ENCODE data around the gene LCE2B.

The LCE2B gene

GRCh38 chr1:152718238-152718637 lies 32.3 kb downstream of the LCE2B start:
- Histone ChIP-seq H3K14ac (ENCODE audit: low read length in 2 of 2) (no peak overlapping the region), H4K91ac (ENCODE audit: low read length) (no peak overlapping the region), H3K9ac (ENCODE audit: low read length) (no peak overlapping the region), H3K4me1 (ENCODE audit: control insufficient read depth, insufficient read depth, low read depth, low read length) (no peaks in the 10 kb centered on the region), H2AFZ (ENCODE audit: low read depth, low read length) (no peak overlapping the region), H2BK12ac (ENCODE audit: low read length in 2 of 2) (no peak overlapping the region), H3K9me3 (ENCODE audit: control insufficient read depth, low read length) (peaks cover 8% of the 10 kb centered on the region), H3K79me1 (replicated peaks; ENCODE audit: low read length, poor library complexity, severe bottlenecking) (no peaks in the 10 kb centered on the region), H2BK15ac (ENCODE audit: low read depth, poor library complexity, severe bottlenecking) (no peak overlapping the region), H3K27ac (ENCODE audit: low read length, poor library complexity, severe bottlenecking) (no peak overlapping the region), H3K23ac (ENCODE audit: low read length in 2 of 2) (no peak overlapping the region), H3K36me3 (ENCODE audit: control insufficient read depth in 1 of 2, insufficient read depth in 2 of 2, low read depth in 1 of 2, low read length in 2 of 2) (no peaks in the 10 kb centered on the region), H3K27me3 (ENCODE audit: control insufficient read depth in 1 of 2, insufficient read depth in 1 of 2, low read length in 2 of 2) (peaks cover 0 to 15% of the 10 kb centered on the region in 2 experiments), H3K4me3 (ENCODE audit: insufficient read depth in 1 of 2, low read depth in 1 of 2, low read length in 2 of 2) (no peak overlapping the region), H2AK5ac (ENCODE audit: low read length, severe bottlenecking) (no peak overlapping the region), H3K4ac (ENCODE audit: low read depth in 1 of 2, low read length in 2 of 2) (no peak overlapping the region), H2BK120ac (ENCODE audit: low read depth, low read length) (no peak overlapping the region), H3K4me2 (ENCODE audit: low read length, poor library complexity, severe bottlenecking) (no peak overlapping the region), H2BK5ac (ENCODE audit: low read depth, low read length, poor library complexity, severe bottlenecking) (no peak overlapping the region), H4K8ac (ENCODE audit: low read length) (no peak overlapping the region), H3K18ac (ENCODE audit: low read depth in 1 of 2, low read length in 2 of 2) (no peak overlapping the region)
- DNase-seq, result no peak

DNA sequence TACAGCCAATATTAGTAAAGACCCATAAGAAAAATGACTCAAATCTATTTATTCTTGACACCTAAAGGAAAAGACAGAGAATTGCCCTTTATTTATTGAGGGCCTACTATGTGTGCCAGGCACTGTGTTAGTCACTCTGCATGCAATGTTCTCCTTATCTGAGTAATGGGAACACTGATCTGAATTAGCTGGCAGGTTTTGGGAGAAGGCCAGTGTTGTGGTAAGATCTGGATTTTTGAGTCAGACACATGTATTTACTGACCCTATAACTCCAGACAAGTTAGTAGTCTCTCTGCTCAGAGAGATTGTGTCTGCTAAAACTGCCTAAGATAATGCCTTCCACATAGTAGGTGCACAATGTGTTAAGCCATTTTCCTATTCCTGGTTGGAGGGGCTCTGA lies 39.3 kb downstream of the LCE2B start:
- Histone ChIP-seq H4K8ac (ENCODE audit: low read length) (no peak overlapping the region), H3K27me3 (ENCODE audit: control insufficient read depth in 1 of 2, insufficient read depth in 1 of 2, low read length in 2 of 2) (peaks cover 0 to 6% of the 10 kb centered on the region in 2 experiments), H4K91ac (ENCODE audit: low read length) (no peak overlapping the region), H3K4me3 (ENCODE audit: insufficient read depth in 1 of 2, low read depth in 1 of 2, low read length in 2 of 2) (no peak overlapping the region), H3K9me3 (ENCODE audit: control insufficient read depth, low read length) (no peaks in the 10 kb centered on the region), H3K9ac (ENCODE audit: low read length) (no peak overlapping the region), H3K27ac (ENCODE audit: low read length, poor library complexity, severe bottlenecking) (no peak overlapping the region), H2BK15ac (ENCODE audit: low read depth, poor library complexity, severe bottlenecking) (no peak overlapping the region), H2BK120ac (ENCODE audit: low read depth, low read length) (no peak overlapping the region), H2BK5ac (ENCODE audit: low read depth, low read length, poor library complexity, severe bottlenecking) (no peak overlapping the region), H3K14ac (ENCODE audit: low read length in 2 of 2) (no peak overlapping the region), H3K36me3 (ENCODE audit: control insufficient read depth in 1 of 2, insufficient read depth in 2 of 2, low read depth in 1 of 2, low read length in 2 of 2) (no peaks in the 10 kb centered on the region), H3K23ac (ENCODE audit: low read length in 2 of 2) (no peak overlapping the region), H3K4me1 (ENCODE audit: control insufficient read depth, insufficient read depth, low read depth, low read length) (no peaks in the 10 kb centered on the region), H3K4me2 (ENCODE audit: low read length, poor library complexity, severe bottlenecking) (no peak overlapping the region), H2AFZ (ENCODE audit: low read depth, low read length) (no peak overlapping the region), H3K18ac (ENCODE audit: low read depth in 1 of 2, low read length in 2 of 2) (no peak overlapping the region), H2AK5ac (ENCODE audit: low read length, severe bottlenecking) (no peak overlapping the region), H3K79me1 (replicated peaks; ENCODE audit: low read length, poor library complexity, severe bottlenecking) (no peaks in the 10 kb centered on the region), H2BK12ac (ENCODE audit: low read length in 2 of 2) (no peak overlapping the region), H3K4ac (ENCODE audit: low read depth in 1 of 2, low read length in 2 of 2) (no peak overlapping the region)
- no peak for DNase-seq

GRCh38 chr1:152728986-152729385 lies 43.1 kb downstream of the LCE2B start:
- DNase-seq, result no peak
- Histone ChIP-seq H3K9ac (ENCODE audit: low read length) (no peak overlapping the region), H4K8ac (ENCODE audit: low read length) (no peak overlapping the region), H3K4me1 (ENCODE audit: control insufficient read depth, insufficient read depth, low read depth, low read length) (no peaks in the 10 kb centered on the region), H3K36me3 (ENCODE audit: control insufficient read depth in 1 of 2, insufficient read depth in 2 of 2, low read depth in 1 of 2, low read length in 2 of 2) (no peaks in the 10 kb centered on the region), H2BK12ac (ENCODE audit: low read length in 2 of 2) (no peak overlapping the region), H3K23ac (ENCODE audit: low read length in 2 of 2) (no peak overlapping the region), H3K4me3 (ENCODE audit: insufficient read depth in 1 of 2, low read depth in 1 of 2, low read length in 2 of 2) (no peak overlapping the region), H3K18ac (ENCODE audit: low read depth in 1 of 2, low read length in 2 of 2) (no peak overlapping the region), H2BK120ac (ENCODE audit: low read depth, low read length) (no peak overlapping the region), H3K27me3 (ENCODE audit: control insufficient read depth in 1 of 2, insufficient read depth in 1 of 2, low read length in 2 of 2) (no peaks in the 10 kb centered on the region), H3K79me1 (replicated peaks; ENCODE audit: low read length, poor library complexity, severe bottlenecking) (no peaks in the 10 kb centered on the region), H3K9me3 (ENCODE audit: control insufficient read depth, low read length) (no peaks in the 10 kb centered on the region), H2AK5ac (ENCODE audit: low read length, severe bottlenecking) (no peak overlapping the region), H4K91ac (ENCODE audit: low read length) (no peak overlapping the region), H3K14ac (ENCODE audit: low read length in 2 of 2) (no peak overlapping the region), H2BK15ac (ENCODE audit: low read depth, poor library complexity, severe bottlenecking) (no peak overlapping the region), H2AFZ (ENCODE audit: low read depth, low read length) (no peak overlapping the region), H3K4ac (ENCODE audit: low read depth in 1 of 2, low read length in 2 of 2) (no peak overlapping the region), H2BK5ac (ENCODE audit: low read depth, low read length, poor library complexity, severe bottlenecking) (no peak overlapping the region), H3K27ac (ENCODE audit: low read length, poor library complexity, severe bottlenecking) (no peak overlapping the region), H3K4me2 (ENCODE audit: low read length, poor library complexity, severe bottlenecking) (no peak overlapping the region)
- WGBS, result no CpG with 5 or more reads among the region's 1 CpG

GRCh38 chr1:152735648-152736047 lies 49.7 kb downstream of the LCE2B start:
- no peak overlapping the region for H3K14ac ChIP-seq (ENCODE audit: low read length in 2 of 2)
- no peak overlapping the region for H4K91ac ChIP-seq (ENCODE audit: low read length)
- H2BK12ac ChIP-seq (ENCODE audit: low read length in 2 of 2), result no peak overlapping the region
- no peaks in the 10 kb centered on the region for H3K4me1 ChIP-seq (ENCODE audit: control insufficient read depth, insufficient read depth, low read depth, low read length)
- H2AFZ ChIP-seq (ENCODE audit: low read depth, low read length), result no peak overlapping the region
- H3K79me1 ChIP-seq (replicated peaks; ENCODE audit: low read length, poor library complexity, severe bottlenecking), result no peaks in the 10 kb centered on the region
- H2AK5ac ChIP-seq (ENCODE audit: low read length, severe bottlenecking), result no peak overlapping the region
- H3K9me3 ChIP-seq (ENCODE audit: control insufficient read depth, low read length), result no peaks in the 10 kb centered on the region
- H3K4ac ChIP-seq (ENCODE audit: low read depth in 1 of 2, low read length in 2 of 2), result no peak overlapping the region
- no peak overlapping the region for H3K4me2 ChIP-seq (ENCODE audit: low read length, poor library complexity, severe bottlenecking)
- H3K4me3 ChIP-seq (ENCODE audit: insufficient read depth in 1 of 2, low read depth in 1 of 2, low read length in 2 of 2), result no peak overlapping the region
- no peak overlapping the region for H3K23ac ChIP-seq (ENCODE audit: low read length in 2 of 2)
- H4K8ac ChIP-seq (ENCODE audit: low read length), result no peak overlapping the region
- H2BK120ac ChIP-seq (ENCODE audit: low read depth, low read length), result no peak overlapping the region
- H3K9ac ChIP-seq (ENCODE audit: low read length), result no peak overlapping the region
- no peak overlapping the region for H2BK5ac ChIP-seq (ENCODE audit: low read depth, low read length, poor library complexity, severe bottlenecking)
- H2BK15ac ChIP-seq (ENCODE audit: low read depth, poor library complexity, severe bottlenecking), result no peak overlapping the region
- H3K27ac ChIP-seq (ENCODE audit: low read length, poor library complexity, severe bottlenecking), result no peak overlapping the region
- H3K36me3 ChIP-seq (ENCODE audit: control insufficient read depth in 1 of 2, insufficient read depth in 2 of 2, low read depth in 1 of 2, low read length in 2 of 2), result no peaks in the 10 kb centered on the region
- H3K18ac ChIP-seq (ENCODE audit: low read depth in 1 of 2, low read length in 2 of 2), result no peak overlapping the region
- no peaks in the 10 kb centered on the region for H3K27me3 ChIP-seq (ENCODE audit: control insufficient read depth in 1 of 2, insufficient read depth in 1 of 2, low read length in 2 of 2)
- DNase-seq, result no peak
- WGBS, result no CpG with 5 or more reads among the region's 1 CpG
